ENCODE data around the gene ERC1.

- TF ChIP-seq CTCF (IDR thresholded peaks at IDR 0.05) (no peak), SIN3A (IDR thresholded peaks at IDR 0.05; ENCODE audit: borderline replicate concordance, insufficient read depth, low read depth, low read length) (no peak), POLR2AphosphoS5 (IDR thresholded peaks at IDR 0.05; ENCODE audit: low read depth, low read length) (no peak), REST (IDR thresholded peaks at IDR 0.05; ENCODE audit: insufficient read depth in 1 of 2, low read depth in 2 of 2, low read length in 1 of 2) (no peak)
These were observed 362.4 kb downstream of the ERC1 start for GRCh38 chr12:1353451-1353850.
